Left ventricle myocardium superior (tissue), 1 donor: ENCODE results near the gene PPEF2. TPM values are rescaled to one million over a fixed set of nuclear protein-coding genes. Genes with fewer than 3 reads are reported as not detected.

Source experiments
- ATAC-seq: fragments of 200-7000 bp; cut with Tn5 transposase; one replicate; pipeline ENCODE4 v1.9.1; 2020; ENCODE audit warnings: mild to moderate bottlenecking, moderate library complexity
- DNase-seq: peaks from one replicate; pipeline ENCODE4 v3.0.0-alpha.2; 2020
- intact Hi-C: fragments of 100-400 bp; cut with micrococcal nuclease; formaldehyde crosslinking; loops from one replicate; pipeline ENCODE4 v1.11.0; 2022
- total RNA-seq: library from RNA; stranded (reverse); fragmentation: NEBNext Ultra II Directional; extraction: Animal tissue kit (Norgen Biotek cat#: 25700); gene quantifications from one replicate; pipeline ENCODE4 v1.2.1, GENCODE V29; 2021
- donor health status: DM: no; HTN: yes; CAD: no; lungs with severe emphysema.

The PPEF2 gene
- total RNA-seq, 1 donor from 2014 or later: not detected

GRCh38 chr4:75843596-75843995, 58.7 kb downstream of the PPEF2 start:
- DNase-seq (no peak), ATAC-seq (no peak)
- intact Hi-C loops: no loop called here

- intact Hi-C loops: no loop called here
- DNase-seq: no peak
- ATAC-seq: peak; percentile 92
These were observed 60.4 kb downstream of the PPEF2 start for GRCh38 chr4:75841641-75842520.

- ATAC-seq: no peak
- DNase-seq: no peak
- intact Hi-C loops: no loop called here
These were observed 67.5 kb downstream of the PPEF2 start for GRCh38 chr4:75834772-75835154.

GRCh38 chr4:75834095-75834771, 68.0 kb downstream of the PPEF2 start:
- no peak for DNase-seq
- ATAC-seq: no peak
- intact Hi-C loops: no loop called here

- ATAC-seq (peak; percentile 40), DNase-seq (no peak)
- intact Hi-C loops: no loop called here
These were observed 70.3 kb downstream of the PPEF2 start for GRCh38 chr4:75831856-75832405.

- intact Hi-C loops: no loop called here
- no peak for DNase-seq
- no peak for ATAC-seq
These were observed 71.3 kb downstream of the PPEF2 start for GRCh38 chr4:75830906-75831305.

GRCh38 chr4:75823812-75824211, 78.4 kb downstream of the PPEF2 start:
- no peak for ATAC-seq
- DNase-seq: no peak
- intact Hi-C loops: no loop called here

- ATAC-seq (no peak), DNase-seq (no peak)
- intact Hi-C loops: no loop called here
These were observed 79.8 kb downstream of the PPEF2 start for GRCh38 chr4:75822416-75822815.

- intact Hi-C loops: no loop called here
- no peak for DNase-seq
- ATAC-seq: no peak
These were observed 80.3 kb downstream of the PPEF2 start for GRCh38 chr4:75821966-75822365.

GRCh38 chr4:75821216-75821615, 81.0 kb downstream of the PPEF2 start:
- intact Hi-C loops: no loop called here
- no peak for ATAC-seq
- no peak for DNase-seq

- intact Hi-C loops: no loop called here
These were observed 81.6 kb downstream of the PPEF2 start for GRCh38 chr4:75820676-75821075.

GRCh38 chr4:75820197-75820596, 82.1 kb downstream of the PPEF2 start:
- no peak for ATAC-seq
- DNase-seq: no peak
- intact Hi-C loops: no loop called here

More at GRCh38 chr4:75820676-75821075, 81.6 kb downstream of the PPEF2 start:
- no peak for ATAC-seq
- no peak for DNase-seq

- DNase-seq: no peak
- ATAC-seq: no peak
- intact Hi-C loops: no loop called here
These were observed 83.1 kb downstream of the PPEF2 start for GRCh38 chr4:75819121-75819520.

GRCh38 chr4:75817901-75818300, 84.4 kb downstream of the PPEF2 start:
- no peak for ATAC-seq
- intact Hi-C loops: no loop called here
- DNase-seq: no peak

Other genes starting within 250 kb of the PPEF2 start
- 74.1 TPM for gene G3BP2, start 229.0 kb downstream of the PPEF2 start, total RNA-seq
- gene USO1, start 177.9 kb downstream of the PPEF2 start, total RNA-seq: 96.8 TPM
- 11.5 TPM for gene NAAA, start 38.6 kb upstream of the PPEF2 start, total RNA-seq
- 18.4 TPM for gene SDAD1, start 88.5 kb upstream of the PPEF2 start, total RNA-seq
- gene CXCL9, start 105.1 kb upstream of the PPEF2 start, total RNA-seq: 0.35 TPM
- gene CXCL10, start 121.0 kb upstream of the PPEF2 start, total RNA-seq: 1.2 TPM
- gene CXCL11, start 133.6 kb upstream of the PPEF2 start, total RNA-seq: 0.42 TPM
- 145 TPM for gene ART3, start 172.3 kb upstream of the PPEF2 start, total RNA-seq
- gene NUP54, start 245.9 kb upstream of the PPEF2 start, total RNA-seq: 17.3 TPM